Activated CD4-positive, alpha-beta T cell treated with anti-CD3 and anti-CD28 coated beads, Interleukin-2, amount 50 U/mL, for 1 hour (primary cell): ENCODE results near the gene TMA7.

Source experiments
- DNase-seq: peaks from one replicate; pipeline ENCODE4 v3.0.0-alpha.2; 2020

Gene TMA7

DNA sequence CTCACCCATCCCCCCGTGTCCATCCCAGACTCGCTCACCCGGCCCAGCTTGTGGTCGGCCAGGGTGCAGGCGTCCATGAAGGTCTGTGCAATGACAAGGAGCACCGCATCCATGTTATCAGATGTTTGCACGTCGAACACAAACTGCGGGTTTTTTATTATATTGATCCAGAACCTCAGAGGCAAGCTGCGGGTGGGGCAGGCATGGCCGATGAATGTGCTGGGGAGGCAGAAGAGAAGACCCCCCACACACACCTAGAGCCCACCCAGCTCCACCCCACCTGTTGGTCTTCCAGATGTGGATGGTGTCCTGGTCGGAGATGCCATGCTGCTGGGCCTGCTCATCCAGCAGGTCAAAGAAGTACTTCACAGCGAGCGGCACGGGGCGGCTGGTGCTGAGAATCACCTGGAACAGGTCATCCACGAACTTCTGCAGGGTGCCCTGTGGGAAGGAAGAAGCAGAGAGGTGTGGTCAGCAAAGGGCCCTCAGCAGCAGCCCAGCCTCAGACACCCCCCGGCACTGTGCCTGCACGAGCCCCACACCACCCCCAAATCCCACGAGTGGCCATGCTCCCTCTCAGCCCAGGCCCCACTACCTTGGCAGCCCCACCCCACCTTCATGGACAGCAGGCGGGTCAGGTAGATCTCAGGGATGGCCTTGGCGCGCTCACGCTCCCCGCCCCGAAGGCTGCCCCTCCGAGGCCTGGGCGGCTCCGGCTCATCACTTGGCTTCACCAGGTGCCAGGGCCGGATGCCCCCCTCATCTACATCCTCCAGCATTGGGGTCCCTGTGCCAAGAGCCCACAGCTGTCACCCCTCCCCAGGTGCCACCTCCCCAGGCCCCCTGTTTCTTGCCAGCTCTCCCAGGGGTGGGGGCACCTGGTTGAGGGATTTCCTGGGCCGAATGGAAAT is 30.5 kb upstream of the TMA7 start:
- no peak for DNase-seq

DNA sequence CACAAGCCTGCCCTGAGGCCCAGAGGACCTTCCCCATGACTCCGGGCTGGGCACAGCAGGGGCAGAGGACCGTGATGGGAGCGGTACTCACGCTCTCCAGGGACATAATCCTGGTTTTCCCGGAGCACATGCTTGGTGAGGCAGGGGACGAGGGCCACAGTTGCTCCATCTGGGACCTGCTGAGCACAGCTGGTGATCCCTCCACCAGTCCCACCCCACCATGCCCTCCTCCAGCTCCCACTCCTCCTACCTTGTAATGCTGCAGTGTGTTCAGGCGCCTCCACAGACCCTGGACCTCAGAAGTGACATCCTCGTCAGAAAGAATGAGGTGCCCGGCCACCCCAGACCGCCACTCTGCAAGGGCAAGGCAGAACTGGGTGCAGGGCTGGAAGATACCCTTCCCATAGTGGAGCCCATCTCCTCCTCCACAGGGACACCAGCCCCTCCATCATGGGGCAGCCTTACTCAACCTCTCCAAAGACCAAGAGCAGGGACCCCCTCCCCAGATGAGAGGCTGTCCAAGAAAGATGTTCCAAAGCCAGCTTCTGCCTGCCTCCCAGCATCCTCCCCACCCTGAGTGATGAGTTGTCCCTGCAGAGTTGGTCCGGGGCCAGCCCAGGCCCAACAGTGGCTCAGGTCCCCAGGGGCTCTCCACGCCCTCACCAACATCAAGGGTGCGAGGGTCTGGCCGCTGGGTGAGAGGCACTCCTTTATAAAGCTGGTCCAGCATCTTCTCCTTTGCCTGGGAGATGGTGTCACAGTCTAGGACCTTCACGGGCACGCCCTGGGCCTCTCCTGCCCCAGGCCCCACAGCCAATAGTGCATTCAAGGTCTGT is 29.6 kb upstream of the TMA7 start:
- no peak for DNase-seq

GRCh38 chr3:48411041-48411588 is 28.9 kb upstream of the TMA7 start:
- no peak for DNase-seq

DNA sequence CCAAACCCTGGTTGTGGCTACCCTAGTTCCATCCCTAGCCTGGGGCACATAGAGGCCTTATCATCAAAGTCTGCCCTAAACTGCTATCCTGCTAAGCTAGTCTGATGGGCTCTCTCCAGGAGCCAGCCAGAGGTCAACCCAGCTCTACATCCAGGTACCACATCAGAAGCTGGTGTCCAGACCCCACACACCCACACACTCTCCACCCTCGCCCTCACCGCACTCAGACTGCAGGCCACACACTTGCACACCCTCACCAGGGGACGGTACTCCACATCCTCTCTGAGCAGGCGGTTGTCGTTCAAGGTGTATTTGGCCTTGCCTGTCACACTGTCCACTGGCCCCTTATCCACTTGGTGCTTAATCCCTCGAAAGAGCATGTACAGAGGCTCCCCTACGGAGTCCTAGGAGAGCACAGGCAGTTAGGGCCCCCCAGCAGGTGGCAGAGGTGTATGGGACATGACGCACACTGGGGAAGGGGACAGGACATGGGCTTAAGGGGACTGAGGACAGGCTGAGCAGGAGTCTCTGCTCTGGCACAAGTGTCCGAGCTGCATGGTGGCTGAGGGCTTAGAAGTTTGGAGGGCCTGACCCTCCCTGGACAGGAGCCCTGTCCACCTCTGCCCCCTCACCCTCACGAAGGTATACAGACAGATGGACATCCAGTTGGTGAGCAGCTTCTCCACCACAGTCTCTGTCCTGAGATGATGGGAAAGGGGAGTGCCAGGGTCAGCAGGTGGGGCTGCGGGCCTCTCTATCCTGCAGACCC is 28.3 kb upstream of the TMA7 start:
- no peak for DNase-seq

DNA sequence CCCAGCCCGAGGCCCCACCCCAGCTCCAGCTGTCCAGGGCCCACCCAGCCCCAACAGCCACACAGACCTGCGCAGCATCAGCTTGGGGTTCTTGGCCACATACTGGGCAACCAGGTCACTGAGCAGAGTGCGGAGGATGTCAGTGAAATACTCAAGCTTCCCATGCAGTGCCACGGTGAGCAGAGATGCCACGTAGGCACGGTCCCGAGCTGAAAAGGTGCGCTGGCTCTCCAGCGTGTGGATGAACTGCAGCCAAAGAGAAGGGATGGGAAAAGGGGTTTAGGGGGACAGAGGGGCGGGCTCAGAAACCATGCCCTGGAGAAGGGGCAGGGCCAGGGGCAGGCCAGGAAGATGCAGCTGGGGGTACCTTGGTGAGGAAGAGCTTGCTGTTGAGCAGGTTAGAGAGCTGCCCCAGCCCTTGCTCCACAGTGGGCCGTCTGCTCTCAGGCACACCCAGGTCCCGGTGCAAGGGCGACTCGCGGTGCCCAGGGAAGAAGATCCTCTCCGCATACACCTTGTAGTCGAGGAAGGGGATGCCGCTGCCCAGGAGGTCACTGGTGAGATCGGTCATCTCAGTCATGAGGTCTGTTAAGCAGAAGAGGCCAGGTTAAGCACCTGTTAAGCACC is 27.6 kb upstream of the TMA7 start:
- no peak for DNase-seq

GRCh38 chr3:48413086-48413485 is 27.0 kb upstream of the TMA7 start:
- DNase-seq, result no peak

GRCh38 chr3:48413611-48414010 is 26.4 kb upstream of the TMA7 start:
- DNase-seq, result no peak

GRCh38 chr3:48414376-48415250 is 25.4 kb upstream of the TMA7 start:
- no peak for DNase-seq

- DNase-seq, result no peak
Measured at GRCh38 chr3:48415251-48415953, 24.7 kb upstream of the TMA7 start.

GRCh38 chr3:48416091-48416505 is 24.0 kb upstream of the TMA7 start:
- no peak for DNase-seq

GRCh38 chr3:48416546-48416945 is 23.5 kb upstream of the TMA7 start:
- DNase-seq, result no peak

- DNase-seq, result no peak
Measured at GRCh38 chr3:48417529-48418108, 22.4 kb upstream of the TMA7 start.

GRCh38 chr3:48418140-48418539 is 21.9 kb upstream of the TMA7 start:
- no peak for DNase-seq

- DNase-seq, result no peak
Measured at GRCh38 chr3:48418651-48419050, 21.4 kb upstream of the TMA7 start.

GRCh38 chr3:48419149-48419548 is 20.9 kb upstream of the TMA7 start:
- no peak for DNase-seq

- DNase-seq, result no peak
Measured at GRCh38 chr3:48419597-48419996, 20.5 kb upstream of the TMA7 start.

DNA sequence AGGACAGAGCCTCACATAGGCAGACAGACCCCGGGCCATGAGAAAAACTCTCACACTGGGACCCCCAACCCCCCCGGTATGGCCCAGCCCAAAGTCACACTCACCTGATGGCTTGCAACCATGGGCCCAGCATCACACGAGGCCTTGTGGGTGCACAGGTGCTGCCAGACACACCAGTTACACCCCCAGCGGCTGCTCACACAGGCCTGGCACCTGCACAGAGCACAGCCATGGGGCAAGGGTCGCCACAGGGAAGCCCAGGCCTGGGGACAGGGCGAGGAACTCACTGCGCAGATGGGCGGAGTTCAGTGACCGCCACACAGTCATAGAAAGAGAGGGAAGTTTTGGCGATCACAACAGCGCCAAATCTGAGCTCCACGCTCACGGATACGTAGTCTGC is 19.5 kb upstream of the TMA7 start:
- DNase-seq, result no peak

DNA sequence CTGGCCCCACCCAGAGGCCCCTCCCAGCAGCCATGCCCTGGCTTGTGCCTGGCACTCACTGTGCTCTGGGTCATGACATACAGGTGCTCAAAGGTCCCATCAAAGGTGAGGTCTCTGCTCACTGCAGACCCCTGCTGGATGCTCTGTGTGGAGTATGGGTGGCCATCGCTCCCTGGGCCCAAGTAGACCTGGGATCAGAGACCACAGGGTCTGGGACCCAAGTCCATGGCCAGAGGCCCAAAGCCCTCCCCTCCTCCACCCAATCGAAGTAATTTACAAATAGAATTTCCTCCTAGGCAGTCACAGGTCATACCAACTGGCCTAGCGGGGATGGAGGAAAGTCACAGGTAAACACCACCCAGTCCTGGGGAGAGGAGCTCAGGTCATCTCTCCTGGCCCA is 17.8 kb upstream of the TMA7 start:
- no peak for DNase-seq

GRCh38 chr3:48422681-48423080 is 17.4 kb upstream of the TMA7 start:
- DNase-seq, result no peak

- no peak for DNase-seq
Measured at GRCh38 chr3:48423241-48423882, 16.7 kb upstream of the TMA7 start.
